Fibroblast of lung (primary cell): Measurements from ENCODE around the gene KCNMA1.

Experiments used
- CTCF ChIP-seq, 2 donors: IDR thresholded peaks in 1 of 2; conservative IDR thresholded peaks in 1 of 2; 1 replicate in 1 of 2; 2 replicates in 1 of 2; pipeline ENCODE4 v1.5.1; 2011 to 2012; ENCODE audit warnings: low read length in 2 of 2, control low read depth in 1 of 2, inconsistent platforms in 1 of 2, low read depth in 1 of 2, mild to moderate bottlenecking in 1 of 2
- EZH2 ChIP-seq: IDR thresholded peaks from 2 replicates; pipeline ENCODE4 v1.5.1; 2012; ENCODE audit warnings: low read length, control low read depth, mild to moderate bottlenecking; ENCODE audit errors: missing control alignments

- TF ChIP-seq CTCF (conservative IDR thresholded peaks at IDR 0.05 in 1 of 2, IDR thresholded peaks at IDR 0.05 in 1 of 2; ENCODE audit: low read depth in 1 of 2, low read length in 2 of 2) (no peak), EZH2 (no peak)
These were observed 136.3 kb downstream of the KCNMA1 start for GRCh38 chr10:77501152-77501845.
